Tibial nerve (tissue), 3 donors: ENCODE measurements around the gene LDHA.

Experiments
- POLR2A ChIP-seq, 2 donors: fragments of 450-650 bp; IDR thresholded peaks; one replicate each; pipeline ENCODE4 v1.6.1; 2017; ENCODE audit warnings: antibody characterized with exemption in 2 of 2, mild to moderate bottlenecking in 2 of 2, moderate library complexity in 2 of 2
- TF ChIP-seq, protein P1 (sequence below), 5 experiments: fragments of 200-600 bp in 3 of 5; fragments of 450-650 bp in 2 of 5; sonication (generic) in 3 of 5; IDR thresholded peaks; one replicate each; pipeline ENCODE4 v1.5.1; 2016 to 2019; ENCODE audit warnings: antibody characterized with exemption in 5 of 5, mild to moderate bottlenecking in 3 of 5, moderate library complexity in 2 of 5

DNA sequence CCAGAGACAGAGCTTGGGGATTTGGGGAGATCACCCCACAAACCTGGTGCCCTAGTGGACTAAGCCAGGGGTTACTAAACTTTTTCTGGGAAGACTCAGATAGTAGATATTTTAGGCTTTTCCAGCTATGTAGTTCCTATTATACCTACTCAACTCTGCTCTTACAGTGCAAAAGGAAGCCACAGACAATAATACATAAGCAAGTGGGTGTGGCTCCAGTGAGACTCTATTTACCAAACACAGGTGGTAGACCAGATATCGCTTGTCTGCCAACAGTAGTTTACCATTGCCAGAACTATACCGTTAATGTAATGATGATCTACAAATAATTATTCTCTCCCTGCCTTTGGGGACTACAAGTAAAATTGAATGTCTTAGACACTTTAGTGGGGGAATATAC lies 24.7 kb downstream of the LDHA start:
- no peak for TF ChIP-seq POLR2A (IDR thresholded peaks at IDR 0.05)
- TF ChIP-seq, protein P1, sequence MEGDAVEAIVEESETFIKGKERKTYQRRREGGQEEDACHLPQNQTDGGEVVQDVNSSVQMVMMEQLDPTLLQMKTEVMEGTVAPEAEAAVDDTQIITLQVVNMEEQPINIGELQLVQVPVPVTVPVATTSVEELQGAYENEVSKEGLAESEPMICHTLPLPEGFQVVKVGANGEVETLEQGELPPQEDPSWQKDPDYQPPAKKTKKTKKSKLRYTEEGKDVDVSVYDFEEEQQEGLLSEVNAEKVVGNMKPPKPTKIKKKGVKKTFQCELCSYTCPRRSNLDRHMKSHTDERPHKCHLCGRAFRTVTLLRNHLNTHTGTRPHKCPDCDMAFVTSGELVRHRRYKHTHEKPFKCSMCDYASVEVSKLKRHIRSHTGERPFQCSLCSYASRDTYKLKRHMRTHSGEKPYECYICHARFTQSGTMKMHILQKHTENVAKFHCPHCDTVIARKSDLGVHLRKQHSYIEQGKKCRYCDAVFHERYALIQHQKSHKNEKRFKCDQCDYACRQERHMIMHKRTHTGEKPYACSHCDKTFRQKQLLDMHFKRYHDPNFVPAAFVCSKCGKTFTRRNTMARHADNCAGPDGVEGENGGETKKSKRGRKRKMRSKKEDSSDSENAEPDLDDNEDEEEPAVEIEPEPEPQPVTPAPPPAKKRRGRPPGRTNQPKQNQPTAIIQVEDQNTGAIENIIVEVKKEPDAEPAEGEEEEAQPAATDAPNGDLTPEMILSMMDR (IDR thresholded peaks at IDR 0.05), result no peak
